ENCODE measurements around the gene NPHS1. TPM values are rescaled to one million over a fixed set of nuclear protein-coding genes. Genes with fewer than 3 reads are reported as not detected.
"Not testable (repeated sequence)": the region's sequence is repeated elsewhere in the genome, so short reads cannot be mapped to it uniquely, and the experiment has no call there.

Gene NPHS1
- total RNA-seq, 1 donor from 2014 or later = 0.92 TPM

GRCh38 chr19:35842666-35843272 lies 9.5 kb downstream of the NPHS1 start:
- TF ChIP-seq, protein P1, sequence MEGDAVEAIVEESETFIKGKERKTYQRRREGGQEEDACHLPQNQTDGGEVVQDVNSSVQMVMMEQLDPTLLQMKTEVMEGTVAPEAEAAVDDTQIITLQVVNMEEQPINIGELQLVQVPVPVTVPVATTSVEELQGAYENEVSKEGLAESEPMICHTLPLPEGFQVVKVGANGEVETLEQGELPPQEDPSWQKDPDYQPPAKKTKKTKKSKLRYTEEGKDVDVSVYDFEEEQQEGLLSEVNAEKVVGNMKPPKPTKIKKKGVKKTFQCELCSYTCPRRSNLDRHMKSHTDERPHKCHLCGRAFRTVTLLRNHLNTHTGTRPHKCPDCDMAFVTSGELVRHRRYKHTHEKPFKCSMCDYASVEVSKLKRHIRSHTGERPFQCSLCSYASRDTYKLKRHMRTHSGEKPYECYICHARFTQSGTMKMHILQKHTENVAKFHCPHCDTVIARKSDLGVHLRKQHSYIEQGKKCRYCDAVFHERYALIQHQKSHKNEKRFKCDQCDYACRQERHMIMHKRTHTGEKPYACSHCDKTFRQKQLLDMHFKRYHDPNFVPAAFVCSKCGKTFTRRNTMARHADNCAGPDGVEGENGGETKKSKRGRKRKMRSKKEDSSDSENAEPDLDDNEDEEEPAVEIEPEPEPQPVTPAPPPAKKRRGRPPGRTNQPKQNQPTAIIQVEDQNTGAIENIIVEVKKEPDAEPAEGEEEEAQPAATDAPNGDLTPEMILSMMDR (IDR thresholded peaks at IDR 0.05; ENCODE audit: insufficient read depth, low read length, poor library complexity, severe bottlenecking) = no peak
- Histone ChIP-seq H3K4me3 (ENCODE audit: low read depth, low read length) (no peak overlapping the region), H3K36me3 (ENCODE audit: control insufficient read depth, insufficient read depth, low read length) (no peaks in the 10 kb centered on the region), H3K27me3 (ENCODE audit: control insufficient read depth, insufficient read depth, low read length) (peaks cover 37% of the 10 kb centered on the region)
- no peak for DNase-seq (ENCODE audit: low read depth)

GRCh38 chr19:35841961-35842595 lies 10.2 kb downstream of the NPHS1 start:
- Histone ChIP-seq H3K27me3 (ENCODE audit: control insufficient read depth, insufficient read depth, low read length) (peaks cover 37% of the 10 kb centered on the region), H3K4me3 (ENCODE audit: low read depth, low read length) (no peak overlapping the region), H3K36me3 (ENCODE audit: control insufficient read depth, insufficient read depth, low read length) (no peaks in the 10 kb centered on the region)
- no peak for DNase-seq (ENCODE audit: low read depth)
- TF ChIP-seq, protein P1 (IDR thresholded peaks at IDR 0.05; ENCODE audit: insufficient read depth, low read length, poor library complexity, severe bottlenecking) = no peak

DNA sequence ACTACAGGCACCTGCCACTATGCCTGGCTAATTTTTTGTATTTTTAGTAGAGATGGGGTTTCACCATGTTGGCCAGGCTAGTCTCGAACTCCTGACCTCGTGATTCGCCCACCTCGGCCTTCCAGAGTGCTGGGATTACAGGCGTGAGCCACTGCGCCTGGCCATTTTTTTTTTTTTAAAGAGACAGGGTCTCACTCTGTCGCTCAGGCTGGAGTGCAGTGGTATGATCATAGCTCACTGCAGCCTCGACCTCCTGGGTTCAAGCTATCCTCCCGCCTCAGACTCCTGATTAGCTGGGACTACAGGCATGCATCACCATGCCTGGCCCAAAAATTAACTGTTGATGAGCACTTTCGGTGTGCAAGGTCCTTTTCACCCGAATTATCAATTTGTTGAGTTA lies 16.2 kb downstream of the NPHS1 start:
- DNase-seq (ENCODE audit: low read depth); H3K4me3 ChIP-seq (ENCODE audit: low read depth, low read length); H3K36me3 ChIP-seq (ENCODE audit: control insufficient read depth, insufficient read depth, low read length); H3K27me3 ChIP-seq (ENCODE audit: control insufficient read depth, insufficient read depth, low read length): not testable (repeated sequence)

GRCh38 chr19:35833972-35834371 lies 18.3 kb downstream of the NPHS1 start:
- TF ChIP-seq, protein P1 (IDR thresholded peaks at IDR 0.05; ENCODE audit: insufficient read depth, low read length, poor library complexity, severe bottlenecking) = no peak
- no peaks in the 10 kb centered on the region for H3K36me3 ChIP-seq (ENCODE audit: control insufficient read depth, insufficient read depth, low read length)
- no peaks in the 10 kb centered on the region for H3K27me3 ChIP-seq (ENCODE audit: control insufficient read depth, insufficient read depth, low read length)
- no peak for DNase-seq (ENCODE audit: low read depth)
- H3K4me3 ChIP-seq (ENCODE audit: low read depth, low read length) = no peak overlapping the region

- H3K4me3 ChIP-seq (ENCODE audit: low read depth, low read length) = no peak overlapping the region
- no peaks in the 10 kb centered on the region for H3K27me3 ChIP-seq (ENCODE audit: control insufficient read depth, insufficient read depth, low read length)
- no peak for DNase-seq (ENCODE audit: low read depth)
- no peaks in the 10 kb centered on the region for H3K36me3 ChIP-seq (ENCODE audit: control insufficient read depth, insufficient read depth, low read length)
- TF ChIP-seq, protein P1 (IDR thresholded peaks at IDR 0.05; ENCODE audit: insufficient read depth, low read length, poor library complexity, severe bottlenecking) = no peak
These were observed 20.2 kb downstream of the NPHS1 start for GRCh38 chr19:35832054-35832453.

DNA sequence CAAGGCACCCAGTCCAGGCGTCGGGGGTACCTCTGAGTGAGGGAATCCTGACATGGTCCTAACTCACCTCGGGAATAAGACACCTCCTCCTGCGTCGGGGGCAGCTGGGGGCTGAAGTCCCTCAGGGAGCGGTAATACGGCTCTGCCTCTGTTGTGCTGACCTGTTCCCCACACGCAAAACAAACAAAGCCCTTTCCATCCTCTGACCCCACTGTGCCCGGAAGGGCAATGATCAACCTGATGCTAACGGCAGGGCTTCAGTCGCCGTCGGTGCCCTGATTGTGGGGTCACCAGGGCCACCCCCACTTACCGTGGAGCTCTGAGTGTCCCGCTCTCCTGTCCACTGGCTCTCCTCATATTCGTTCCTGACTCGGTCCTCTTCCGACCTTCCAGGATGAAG lies 21.3 kb downstream of the NPHS1 start:
- Histone ChIP-seq H3K36me3 (ENCODE audit: control insufficient read depth, insufficient read depth, low read length) (no peaks in the 10 kb centered on the region), H3K4me3 (ENCODE audit: low read depth, low read length) (no peak overlapping the region), H3K27me3 (ENCODE audit: control insufficient read depth, insufficient read depth, low read length) (no peaks in the 10 kb centered on the region)
- TF ChIP-seq, protein P1 (IDR thresholded peaks at IDR 0.05; ENCODE audit: insufficient read depth, low read length, poor library complexity, severe bottlenecking) = no peak
- no peak for DNase-seq (ENCODE audit: low read depth)
